Measurements from ENCODE around the gene TMA7.
"Not testable (repeated sequence)": the region's sequence is repeated elsewhere in the genome, so short reads cannot be mapped to it uniquely, and the experiment has no call there.

The TMA7 gene

GRCh38 chr3:48399387-48400172, 40.5 kb upstream of the TMA7 start:
- Histone ChIP-seq H3K9me3 (no peaks in the 10 kb centered on the region), H3K36me3 (no peaks in the 10 kb centered on the region), H3K4me3 (ENCODE audit: low read depth in 1 of 2, low read length in 1 of 2) (no peak overlapping the region), H3K4me1 (ENCODE audit: control insufficient read depth in 1 of 2, insufficient read depth in 1 of 2, low read depth in 1 of 2, low read length in 1 of 2) (peaks cover 37 to 43% of the 10 kb centered on the region in 2 experiments), H3K27me3 (no peaks in the 10 kb centered on the region), H3K27ac (peak overlapping the region; percentile 66)
- no peak for TF ChIP-seq CTCF (IDR thresholded peaks at IDR 0.05)

GRCh38 chr3:48400824-48401433, 39.1 kb upstream of the TMA7 start:
- Histone ChIP-seq H3K27ac (no peak overlapping the region), H3K27me3 (no peaks in the 10 kb centered on the region), H3K9me3 (no peaks in the 10 kb centered on the region), H3K36me3 (no peaks in the 10 kb centered on the region), H3K4me3 (ENCODE audit: low read depth in 1 of 2, low read length in 1 of 2) (no peak overlapping the region), H3K4me1 (ENCODE audit: control insufficient read depth in 1 of 2, insufficient read depth in 1 of 2, low read depth in 1 of 2, low read length in 1 of 2) (peaks cover 37 to 40% of the 10 kb centered on the region in 2 experiments)
- peak; percentile 85 for TF ChIP-seq CTCF (IDR thresholded peaks at IDR 0.05)

GRCh38 chr3:48401434-48401901, 38.6 kb upstream of the TMA7 start:
- peaks cover 34% of the 10 kb centered on the region in 2 experiments for H3K4me1 ChIP-seq (ENCODE audit: control insufficient read depth in 1 of 2, insufficient read depth in 1 of 2, low read depth in 1 of 2, low read length in 1 of 2)
- H3K9me3 ChIP-seq; H3K4me3 ChIP-seq (ENCODE audit: low read depth in 1 of 2, low read length in 1 of 2); H3K27ac ChIP-seq; H3K36me3 ChIP-seq; H3K27me3 ChIP-seq: not testable (repeated sequence)

GRCh38 chr3:48402281-48402732, 37.8 kb upstream of the TMA7 start:
- Histone ChIP-seq H3K36me3 (no peaks in the 10 kb centered on the region), H3K4me3 (ENCODE audit: low read depth in 1 of 2, low read length in 1 of 2) (no peak overlapping the region)

GRCh38 chr3:48402907-48403306, 37.1 kb upstream of the TMA7 start:
- TF ChIP-seq CTCF (IDR thresholded peaks at IDR 0.05), result no peak
- Histone ChIP-seq H3K9me3 (no peaks in the 10 kb centered on the region), H3K27me3 (no peaks in the 10 kb centered on the region), H3K4me1 (ENCODE audit: control insufficient read depth in 1 of 2, insufficient read depth in 1 of 2, low read depth in 1 of 2, low read length in 1 of 2) (peaks cover 21% of the 10 kb centered on the region in 2 experiments), H3K4me3 (ENCODE audit: low read depth in 1 of 2, low read length in 1 of 2) (no peak overlapping the region), H3K27ac (no peak overlapping the region), H3K36me3 (no peaks in the 10 kb centered on the region)

More at GRCh38 chr3:48402281-48402732, 37.8 kb upstream of the TMA7 start:
- Histone ChIP-seq H3K9me3 (no peaks in the 10 kb centered on the region), H3K4me1 (ENCODE audit: control insufficient read depth in 1 of 2, insufficient read depth in 1 of 2, low read depth in 1 of 2, low read length in 1 of 2) (peaks cover 27% of the 10 kb centered on the region in 2 experiments), H3K27me3 (no peaks in the 10 kb centered on the region), H3K27ac (no peak overlapping the region)
- no peak for TF ChIP-seq CTCF (IDR thresholded peaks at IDR 0.05)

Data from neutrophil (primary cell).